Parathyroid adenoma (tissue), 2 donors: ENCODE measurements around the gene NFYC.

Source experiments
- H2AFZ ChIP-seq: fragments of 300-600 bp; sonication (generic); one replicate; pipeline ENCODE4 v1.7.0; 2017; ENCODE audit warnings: antibody characterized with exemption, mild to moderate bottlenecking
- H3K27ac ChIP-seq: fragments of 300-600 bp; sonication (generic); one replicate; pipeline ENCODE4 v1.7.0; 2017
- H3K27me3 ChIP-seq: fragments of 300-600 bp; sonication (generic); one replicate; pipeline ENCODE4 v1.7.0; 2017; ENCODE audit warnings: low read length; ENCODE audit not compliant: control insufficient read depth, insufficient read depth
- H3K36me3 ChIP-seq: fragments of 300-600 bp; sonication (generic); one replicate; pipeline ENCODE4 v1.7.0; 2017; ENCODE audit warnings: low read length; ENCODE audit not compliant: control insufficient read depth, insufficient read depth
- H3K4me1 ChIP-seq: fragments of 300-600 bp; sonication (generic); one replicate; pipeline ENCODE4 v1.7.0; 2017; ENCODE audit warnings: control low read depth
- H3K4me2 ChIP-seq: fragments of 300-600 bp; sonication (generic); one replicate; pipeline ENCODE4 v1.7.0; 2017; ENCODE audit warnings: low read length
- H3K4me3 ChIP-seq: fragments of 300-600 bp; sonication (generic); one replicate; pipeline ENCODE4 v1.7.0; 2017; ENCODE audit warnings: low read depth, low read length
- H3K79me2 ChIP-seq: fragments of 300-600 bp; sonication (generic); one replicate; pipeline ENCODE4 v1.7.0; 2017; ENCODE audit warnings: control low read depth
- H3K9ac ChIP-seq: fragments of 300-600 bp; sonication (generic); one replicate; pipeline ENCODE4 v1.7.0; 2017; ENCODE audit warnings: mild to moderate bottlenecking
- H3K9me3 ChIP-seq: fragments of 300-600 bp; sonication (generic); one replicate; pipeline ENCODE4 v1.7.0; 2017; ENCODE audit warnings: low read length; ENCODE audit not compliant: control insufficient read depth
- CTCF ChIP-seq: fragments of 300-600 bp; sonication (generic); IDR thresholded peaks from one replicate; pipeline ENCODE4 v1.7.0; 2017; ENCODE audit warnings: antibody characterized with exemption, mild to moderate bottlenecking
- donor health status: primary hyperparathyroidism.

NFYC gene

GRCh38 chr1:40789661-40790430 is 98.3 kb downstream of the NFYC start:
- Histone ChIP-seq H3K9ac (no peak overlapping the region), H2AFZ (no peak overlapping the region), H3K9me3 (no peaks in the 10 kb centered on the region), H3K27ac (no peak overlapping the region), H3K4me3 (no peak overlapping the region), H3K27me3 (no peaks in the 10 kb centered on the region), H3K4me2 (no peak overlapping the region), H3K4me1 (no peaks in the 10 kb centered on the region), H3K36me3 (no peaks in the 10 kb centered on the region), H3K79me2 (no peaks in the 10 kb centered on the region)
- TF ChIP-seq CTCF, result no peak

GRCh38 chr1:40792036-40792435 is 100.5 kb downstream of the NFYC start:
- no peaks in the 10 kb centered on the region for H3K79me2 ChIP-seq
- H3K4me1 ChIP-seq, result no peaks in the 10 kb centered on the region
- H3K9me3 ChIP-seq, result no peaks in the 10 kb centered on the region
- TF ChIP-seq CTCF, result no peak
- H2AFZ ChIP-seq, result no peak overlapping the region
- no peak overlapping the region for H3K9ac ChIP-seq
- no peaks in the 10 kb centered on the region for H3K36me3 ChIP-seq
- no peak overlapping the region for H3K4me2 ChIP-seq
- H3K27ac ChIP-seq, result no peak overlapping the region
- no peaks in the 10 kb centered on the region for H3K27me3 ChIP-seq
- H3K4me3 ChIP-seq, result no peak overlapping the region

- Histone ChIP-seq H3K4me1 (no peaks in the 10 kb centered on the region), H3K79me2 (no peaks in the 10 kb centered on the region), H3K9me3 (no peaks in the 10 kb centered on the region), H3K36me3 (no peaks in the 10 kb centered on the region), H3K27ac (no peak overlapping the region), H2AFZ (no peak overlapping the region), H3K9ac (no peak overlapping the region), H3K4me2 (no peak overlapping the region), H3K27me3 (no peaks in the 10 kb centered on the region), H3K4me3 (no peak overlapping the region)
- no peak for TF ChIP-seq CTCF
Observed at GRCh38 chr1:40793617-40794016, 102.1 kb downstream of the NFYC start.

GRCh38 chr1:40794048-40794447 is 102.5 kb downstream of the NFYC start:
- H3K27ac ChIP-seq, result no peak overlapping the region
- no peaks in the 10 kb centered on the region for H3K9me3 ChIP-seq
- H3K27me3 ChIP-seq, result no peaks in the 10 kb centered on the region
- TF ChIP-seq CTCF, result no peak
- H3K36me3 ChIP-seq, result no peaks in the 10 kb centered on the region
- H3K79me2 ChIP-seq, result no peaks in the 10 kb centered on the region
- H3K9ac ChIP-seq, result no peak overlapping the region
- no peak overlapping the region for H3K4me2 ChIP-seq
- H3K4me1 ChIP-seq, result no peaks in the 10 kb centered on the region
- H2AFZ ChIP-seq, result no peak overlapping the region
- H3K4me3 ChIP-seq, result no peak overlapping the region
